Keratinocyte (primary cell): ENCODE results near the gene COMMD7.

Experiments
- EZH2 ChIP-seq: IDR thresholded peaks from one replicate; pipeline ENCODE4 v1.6.1; 2012; ENCODE audit warnings: inconsistent platforms, mild to moderate bottlenecking, low read length, moderate library complexity
- TF ChIP-seq, protein P1 (sequence below), 3 experiments: IDR thresholded peaks in 1 of 3; conservative IDR thresholded peaks in 1 of 3; optimal IDR thresholded peaks in 1 of 3; 2 replicates in 2 of 3; 3 replicates in 1 of 3; pipeline versions ENCODE3 to v1.5.1; 2011; ENCODE audit warnings: low read length in 3 of 3, mild to moderate bottlenecking in 3 of 3, moderate library complexity in 2 of 3, control low read depth in 1 of 3, inconsistent platforms in 1 of 3; ENCODE audit not compliant: insufficient read depth in 2 of 3; ENCODE audit errors: extremely low read depth in 1 of 3

GRCh38 chr20:32664678-32665159 lies 78.5 kb downstream of the COMMD7 start:
- TF ChIP-seq EZH2 = no peak
- TF ChIP-seq, protein P1, sequence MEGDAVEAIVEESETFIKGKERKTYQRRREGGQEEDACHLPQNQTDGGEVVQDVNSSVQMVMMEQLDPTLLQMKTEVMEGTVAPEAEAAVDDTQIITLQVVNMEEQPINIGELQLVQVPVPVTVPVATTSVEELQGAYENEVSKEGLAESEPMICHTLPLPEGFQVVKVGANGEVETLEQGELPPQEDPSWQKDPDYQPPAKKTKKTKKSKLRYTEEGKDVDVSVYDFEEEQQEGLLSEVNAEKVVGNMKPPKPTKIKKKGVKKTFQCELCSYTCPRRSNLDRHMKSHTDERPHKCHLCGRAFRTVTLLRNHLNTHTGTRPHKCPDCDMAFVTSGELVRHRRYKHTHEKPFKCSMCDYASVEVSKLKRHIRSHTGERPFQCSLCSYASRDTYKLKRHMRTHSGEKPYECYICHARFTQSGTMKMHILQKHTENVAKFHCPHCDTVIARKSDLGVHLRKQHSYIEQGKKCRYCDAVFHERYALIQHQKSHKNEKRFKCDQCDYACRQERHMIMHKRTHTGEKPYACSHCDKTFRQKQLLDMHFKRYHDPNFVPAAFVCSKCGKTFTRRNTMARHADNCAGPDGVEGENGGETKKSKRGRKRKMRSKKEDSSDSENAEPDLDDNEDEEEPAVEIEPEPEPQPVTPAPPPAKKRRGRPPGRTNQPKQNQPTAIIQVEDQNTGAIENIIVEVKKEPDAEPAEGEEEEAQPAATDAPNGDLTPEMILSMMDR (optimal IDR thresholded peaks at IDR 0.05 in 1 of 3, IDR thresholded peaks at IDR 0.05 in 1 of 3, conservative IDR thresholded peaks at IDR 0.05 in 1 of 3; ENCODE audit: extremely low read depth in 1 of 3, insufficient read depth in 2 of 3, low read length in 3 of 3) = no peak
